Thoracic aorta endothelial cell (primary cell): Measurements from ENCODE around the gene GDI1. TPM values are rescaled to one million over a fixed set of nuclear protein-coding genes. Genes with fewer than 3 reads are reported as not detected.

ENCODE experiments used
- small RNA-seq: library from RNA; depleted of rRNA; stranded (forward); fragments of <200 nt; gene quantifications from one replicate; pipeline ENCODE3, GENCODE V24; 2012
- total RNA-seq: library from RNA; depleted of rRNA; stranded (reverse); fragments of >200 nt; gene quantifications from 2 replicates; pipeline ENCODE4 v1.2.3, GENCODE V29; 2012

Gene GDI1
- total RNA-seq = 76.2 and 88.4 TPM in 2 replicates

GRCh38 chrX:154436983-154437752, at the start of gene GDI1:
Gene GDI1 (plus strand): TSS chrX:154437154. CDS start chrX:154437255, 101 bp downstream.

GRCh38 chrX:154397888-154398667, 38.9 kb upstream of the GDI1 start, which contains the start of gene RPL10:
Gene RPL10 (plus strand): TSS chrX:154398377. CDS start chrX:154398520, 143 bp downstream.

GRCh38 chrX:154409222-154409871, 27.6 kb upstream of the GDI1 start, which contains the start of gene DNASE1L1:
Gene DNASE1L1 (minus strand): TSS chrX:154409254. CDS start chrX:154405568, 3,686 bp downstream.

GRCh38 chrX:154428176-154429171, 8.5 kb upstream of the GDI1 start, which contains the start of gene ATP6AP1:
Gene ATP6AP1 (plus strand): TSS chrX:154428677. CDS start chrX:154428693, 16 bp downstream.

GRCh38 chrX:154443992-154444754, 7.2 kb downstream of the GDI1 start, which contains the start of gene FAM50A:
Gene FAM50A (plus strand): TSS chrX:154444141. CDS start chrX:154444236, 95 bp downstream.

GRCh38 chrX:154458116-154458953, 21.4 kb downstream of the GDI1 start, which contains the start of gene PLXNA3:
Gene PLXNA3 (plus strand): TSS chrX:154458281. CDS start chrX:154460184, 1,903 bp downstream.

GRCh38 chrX:154478728-154479622, 42.0 kb downstream of the GDI1 start, which contains the start of gene LAGE3:
Gene LAGE3 (minus strand): TSS chrX:154479281. CDS start chrX:154478915, 366 bp downstream.

GRCh38 chrX:154486396-154487207, 49.6 kb downstream of the GDI1 start, which contains the start of gene UBL4A:
Gene UBL4A (minus strand): TSS chrX:154486615. CDS start chrX:154486584, 31 bp downstream.

GRCh38 chrX:154490414-154491083, 53.6 kb downstream of the GDI1 start, which contains the start of gene SLC10A3:
Gene SLC10A3 (minus strand): TSS chrX:154490629. CDS start chrX:154488940, 1,689 bp downstream.

Small RNAs within 50 kb of the gene (small RNA-seq; reads per million reads assigned to genes)
- not detected for gene MIR6858
- gene SNORA70 = not detected

Other genes starting within 250 kb of the GDI1 start
- not detected in 2 replicates for gene OPN1MW2, start 217.4 kb upstream of the GDI1 start, total RNA-seq
- gene OPN1MW3, start 179.6 kb upstream of the GDI1 start, total RNA-seq = not detected in 2 replicates
- not detected in 2 replicates for gene TEX28, start 142.0 kb upstream of the GDI1 start, total RNA-seq
- under 0.01 TPM in 1 of 2 replicates, not detected in the other for gene TKTL1, start 141.4 kb upstream of the GDI1 start, total RNA-seq
- gene FLNA, start 62.5 kb upstream of the GDI1 start, total RNA-seq = 1,397 and 1,424 TPM in 2 replicates
- gene EMD, start 57.9 kb upstream of the GDI1 start, total RNA-seq = 32.3 and 38.3 TPM in 2 replicates
- gene RPL10, start 38.8 kb upstream of the GDI1 start, total RNA-seq = 2,059 and 2,767 TPM in 2 replicates
- 72.6 and 76.0 TPM in 2 replicates for gene DNASE1L1, start 27.9 kb upstream of the GDI1 start, total RNA-seq
- 19.4 and 23.1 TPM in 2 replicates for gene TAFAZZIN, start 25.6 kb upstream of the GDI1 start, total RNA-seq
- 65.6 and 70.3 TPM in 2 replicates for gene ATP6AP1, start 8.5 kb upstream of the GDI1 start, total RNA-seq
- gene FAM50A, start 7.0 kb downstream of the GDI1 start, total RNA-seq = 30.4 and 43.2 TPM in 2 replicates
- gene PLXNA3, start 21.1 kb downstream of the GDI1 start, total RNA-seq = 8.4 and 13.8 TPM in 2 replicates
- gene LAGE3, start 42.1 kb downstream of the GDI1 start, total RNA-seq = 8.5 and 12.9 TPM in 2 replicates
- 32.4 and 32.8 TPM in 2 replicates for gene UBL4A, start 49.5 kb downstream of the GDI1 start, total RNA-seq
- 17.3 and 18.7 TPM in 2 replicates for gene SLC10A3, start 53.5 kb downstream of the GDI1 start, total RNA-seq
- 14.5 and 18.2 TPM in 2 replicates for gene FAM3A, start 79.1 kb downstream of the GDI1 start, total RNA-seq
- 92.0 and 104 TPM in 2 replicates for gene G6PD, start 109.7 kb downstream of the GDI1 start, total RNA-seq
- gene IKBKG, start 110.5 kb downstream of the GDI1 start, total RNA-seq = 20.2 and 21.4 TPM in 2 replicates
- gene CTAG1A, start 148.0 kb downstream of the GDI1 start, total RNA-seq = not detected in 2 replicates
- gene CTAG1B, start 182.1 kb downstream of the GDI1 start, total RNA-seq = not detected in 2 replicates
- not detected in 2 replicates for gene CTAG2, start 216.4 kb downstream of the GDI1 start, total RNA-seq